SW 1271 (cell line): ENCODE measurements around the gene GMPPB.
"Not testable (repeated sequence)": the region's sequence is repeated elsewhere in the genome, so short reads cannot be mapped to it uniquely, and the experiment has no call there.

ENCODE experiments used
- DNase-seq, 2 experiments: peaks; one replicate each; lab custom pipeline; 2025; lab: John Stamatoyannopoulos, UW

GMPPB gene

DNA sequence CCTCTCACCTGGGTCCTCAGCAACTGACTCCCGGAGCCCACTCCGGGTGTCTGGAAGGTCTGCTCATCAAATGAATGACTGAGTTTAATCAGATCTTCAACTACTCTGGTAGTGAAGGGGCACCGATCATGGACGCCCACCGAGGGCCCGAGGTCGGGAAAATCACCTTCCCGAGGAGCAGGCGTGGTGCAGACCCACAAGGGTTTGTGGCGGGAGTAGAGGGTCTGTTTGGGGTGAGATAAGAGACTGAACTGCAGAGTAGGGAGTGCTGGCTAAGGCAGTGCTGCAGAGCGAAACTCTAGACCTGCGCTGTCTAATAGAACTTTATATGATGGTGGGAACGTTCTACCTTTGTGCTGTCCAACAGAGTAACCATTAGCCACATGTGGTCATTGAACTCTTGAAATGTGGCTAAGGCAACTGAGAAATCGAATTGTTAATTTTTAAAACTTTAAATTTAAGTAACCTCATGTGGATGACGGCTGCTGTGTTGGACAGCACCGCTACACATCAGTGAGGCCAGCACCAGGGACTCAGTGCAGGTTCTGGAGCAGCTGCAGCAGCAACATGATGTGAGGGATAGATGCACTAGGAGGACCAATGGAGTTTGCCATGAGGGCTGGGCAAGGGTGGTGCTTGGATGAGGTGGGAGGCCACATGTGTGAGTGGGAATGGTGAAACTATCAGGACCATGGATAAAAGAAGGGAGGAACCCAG lies 33.7 kb downstream of the GMPPB start:
- DNase-seq, result not testable (repeated sequence)

DNA sequence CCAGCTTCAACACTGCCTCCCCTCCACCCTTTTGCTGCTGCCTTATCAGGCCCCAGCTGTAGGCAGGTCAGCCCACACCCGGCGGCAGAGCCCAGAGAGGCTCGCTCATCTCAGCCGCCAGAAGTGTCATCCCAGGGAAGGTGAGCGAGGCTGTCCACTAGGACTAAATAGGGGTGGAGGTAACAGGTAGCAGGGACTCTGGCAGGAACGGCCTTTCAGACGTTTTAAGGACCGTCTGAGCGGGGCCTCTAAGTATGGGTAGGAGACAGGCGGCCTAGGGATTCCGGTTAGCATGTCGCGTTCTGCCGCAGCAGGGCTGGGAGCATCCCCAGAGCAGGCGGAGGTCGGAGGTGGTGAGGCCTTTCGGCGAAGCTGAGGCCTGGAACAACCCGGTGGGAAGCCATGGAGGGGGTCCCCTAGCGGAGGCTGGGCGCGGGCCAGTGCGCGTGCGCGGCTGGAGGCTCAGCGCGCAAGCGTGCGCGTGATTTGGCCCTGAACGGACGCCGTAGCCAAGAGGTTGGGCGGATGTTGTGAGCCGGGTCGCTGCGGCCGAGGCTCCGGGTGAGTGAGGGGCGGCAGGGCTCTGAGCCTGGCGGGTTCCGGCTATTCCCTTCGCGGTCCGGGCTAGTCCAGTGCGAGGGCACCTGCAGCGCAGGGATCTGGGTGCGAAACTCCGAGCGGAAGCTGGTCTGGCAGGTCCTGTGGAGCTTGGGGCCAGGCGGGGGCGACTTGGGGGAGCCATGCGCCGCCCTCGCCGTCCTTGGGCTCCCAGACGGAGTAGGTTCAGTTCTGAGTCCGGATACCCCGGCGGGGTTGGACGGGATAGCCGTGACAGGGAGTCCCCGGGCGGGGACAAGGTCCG lies 34.5 kb downstream of the GMPPB start, which contains the start of the genes MST1 and RNF123:
TSS of gene MST1 (minus strand) at position 429 of the 862 bp plus-strand sequence. CDS start 783 bp downstream, outside the sequence.
TSS of gene RNF123 (plus strand) at position 512 of the 862 bp plus-strand sequence. CDS start 1,609 bp downstream, outside the sequence.
- no peak for DNase-seq

GRCh38 chr3:49688338-49689045 lies 35.3 kb downstream of the GMPPB start:
- not testable (repeated sequence) for DNase-seq

DNA sequence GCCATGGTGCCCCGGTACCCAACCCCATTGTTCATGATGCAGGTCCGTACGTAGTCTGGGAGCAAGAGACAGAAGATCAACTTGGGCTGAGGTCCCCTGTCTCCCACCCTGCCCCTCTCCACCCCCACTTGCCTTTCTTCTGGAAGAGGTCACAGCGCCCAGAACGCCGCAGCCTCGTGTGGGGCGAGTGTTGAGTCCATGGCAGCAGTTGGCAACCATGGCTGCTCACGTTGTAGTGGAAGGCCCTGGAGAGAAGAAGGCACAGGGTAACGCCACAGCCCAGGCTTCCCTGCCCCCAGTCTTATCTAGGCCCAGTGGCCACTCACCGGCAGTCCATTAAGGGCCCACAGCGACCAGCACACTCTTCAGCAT lies 36.3 kb downstream of the GMPPB start:
- not testable (repeated sequence) for DNase-seq

GRCh38 chr3:49686769-49687423 lies 36.9 kb downstream of the GMPPB start:
- not testable (repeated sequence) for DNase-seq

- not testable (repeated sequence) for DNase-seq
Measured at GRCh38 chr3:49686346-49686745, 37.4 kb downstream of the GMPPB start.

- DNase-seq, result not testable (repeated sequence)
Measured at GRCh38 chr3:49685846-49686245, 37.9 kb downstream of the GMPPB start.

DNA sequence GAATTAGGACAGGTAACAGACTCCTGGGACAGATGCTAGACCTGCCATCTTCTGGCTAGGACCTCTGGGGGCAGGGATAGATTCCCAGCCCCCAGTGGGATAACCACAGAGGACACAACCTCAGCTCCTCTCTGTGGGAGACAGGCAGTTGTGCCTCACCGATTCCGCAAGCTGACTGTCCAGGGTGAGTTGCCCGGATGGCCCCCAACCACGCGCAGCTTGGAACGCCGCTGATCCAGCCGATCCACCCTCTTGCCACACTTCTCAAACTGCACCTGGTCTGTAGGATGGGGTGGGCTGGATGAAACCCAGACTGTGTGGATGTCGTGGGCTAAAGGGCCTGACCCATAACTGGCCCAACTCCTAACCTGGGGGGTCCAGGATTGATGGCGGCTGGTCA lies 38.6 kb downstream of the GMPPB start:
- not testable (repeated sequence) for DNase-seq

GRCh38 chr3:49684453-49684852 lies 39.3 kb downstream of the GMPPB start:
- DNase-seq, result not testable (repeated sequence)

DNA sequence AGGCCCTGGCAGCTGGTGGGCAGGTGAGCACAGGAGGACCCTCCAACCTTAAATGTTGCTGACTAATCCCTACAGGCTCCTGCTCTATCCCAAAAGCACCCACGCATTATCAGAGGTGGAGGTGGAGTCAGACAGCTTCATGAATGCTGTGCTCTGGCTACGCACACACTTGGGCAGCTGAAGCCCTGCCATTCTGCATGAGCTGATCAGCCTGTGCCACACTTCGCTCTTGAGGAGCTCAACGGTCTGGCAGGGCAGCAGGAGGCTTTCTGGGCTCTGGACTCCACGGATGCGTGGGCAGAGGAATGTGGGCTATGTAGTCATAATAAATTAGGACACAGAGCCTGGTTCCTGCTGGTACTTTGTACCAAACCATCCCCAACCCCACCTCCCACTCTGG lies 40.6 kb downstream of the GMPPB start:
- no peak for DNase-seq

GRCh38 chr3:49681543-49681942 lies 42.2 kb downstream of the GMPPB start:
- no peak for DNase-seq

DNA sequence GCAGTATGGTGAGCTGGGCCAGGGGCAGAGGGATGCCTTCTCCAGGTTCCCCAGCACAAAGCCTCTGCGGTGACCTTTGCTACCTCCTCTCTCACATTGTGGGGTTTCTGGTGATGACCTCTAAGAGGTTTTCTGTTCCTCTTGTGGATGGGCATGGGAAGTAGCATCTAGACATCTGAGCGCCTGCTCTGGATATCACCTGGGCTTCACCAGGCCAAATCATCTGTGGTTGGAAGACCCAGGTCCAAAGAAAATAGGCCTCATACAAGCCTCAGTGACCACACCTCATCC lies 42.6 kb downstream of the GMPPB start:
- DNase-seq, result no peak

- DNase-seq, result no peak
Measured at GRCh38 chr3:49680493-49681231, 43.1 kb downstream of the GMPPB start.

DNA sequence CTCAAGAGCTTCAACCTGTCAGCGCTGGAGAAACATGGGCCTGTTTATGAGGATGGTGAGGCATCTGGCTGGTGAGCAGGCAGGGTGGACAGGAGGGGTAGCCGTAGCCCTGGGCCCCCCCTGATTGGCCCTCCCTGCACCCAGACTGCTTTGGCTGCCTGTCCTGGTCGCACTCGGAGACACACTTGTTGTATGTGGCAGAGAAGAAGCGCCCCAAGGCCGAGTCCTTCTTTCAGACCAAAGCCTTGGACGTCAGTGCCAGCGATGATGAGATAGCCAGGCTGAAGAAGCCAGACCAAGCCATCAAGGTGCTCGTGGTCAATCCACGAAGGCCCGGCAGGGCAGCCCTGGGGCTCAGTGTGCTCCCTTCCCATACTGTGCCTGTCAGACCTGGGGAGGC lies 47.8 kb downstream of the GMPPB start:
- no peak for DNase-seq

DNA sequence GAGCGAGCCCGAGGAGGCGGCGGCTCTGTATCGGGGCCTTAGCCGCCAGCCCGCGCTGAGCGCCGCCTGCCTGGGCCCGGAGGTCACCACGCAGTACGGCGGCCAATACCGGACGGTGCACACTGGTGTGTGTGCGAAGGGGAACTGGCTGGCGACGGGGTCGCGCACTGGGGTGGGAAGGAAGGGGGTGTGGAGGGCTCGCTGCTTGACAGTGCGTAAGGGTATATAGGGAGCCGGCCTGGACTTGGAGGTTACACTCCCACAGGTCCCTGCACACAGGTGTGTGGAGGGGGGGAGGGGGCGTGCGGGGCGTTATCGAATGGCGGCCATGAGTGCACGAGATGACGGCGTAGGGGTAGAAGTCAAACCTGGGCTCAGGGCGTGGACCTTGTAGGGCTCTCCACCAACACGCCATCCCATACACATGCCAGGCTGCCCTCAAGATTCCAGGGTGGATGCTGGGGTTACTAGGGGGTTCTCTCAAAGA lies 49.2 kb downstream of the GMPPB start:
- no peak for DNase-seq

GRCh38 chr3:49673715-49674496 lies 49.8 kb downstream of the GMPPB start, which contains the start of gene APEH:
APEH (plus strand) TSS chr3:49674351; CDS start chr3:49674402, 51 bp downstream.
- no peak for DNase-seq

DNA sequence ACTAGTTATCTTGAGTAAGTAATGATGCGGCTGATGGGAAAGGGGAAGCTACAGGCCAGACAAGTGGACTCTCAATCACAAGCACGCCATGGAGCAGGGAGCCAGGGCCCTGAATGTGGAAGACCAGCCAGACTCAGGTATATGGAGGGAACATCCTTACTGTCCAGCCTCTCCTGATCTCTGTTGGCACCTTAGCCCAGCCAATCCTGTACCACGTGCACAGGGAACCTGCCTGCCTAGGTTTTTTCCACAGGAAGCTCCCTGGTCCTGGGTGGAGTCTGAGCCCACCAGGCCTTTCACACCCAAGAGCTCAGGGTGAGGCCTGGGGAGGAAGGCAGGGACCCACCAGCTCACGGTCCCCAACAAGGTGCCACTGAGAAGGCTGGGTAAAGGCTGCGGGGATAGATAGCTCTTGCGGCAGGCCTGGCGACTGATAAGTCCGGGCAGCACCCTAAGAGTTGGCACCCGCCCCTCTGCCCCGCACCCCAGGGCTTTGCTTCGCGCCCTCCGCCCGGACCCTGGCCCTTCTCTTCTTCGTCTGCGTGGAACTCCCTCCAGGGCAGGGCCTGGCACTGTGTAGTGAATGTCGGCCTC lies 50.5 kb downstream of the GMPPB start:
- no peak for DNase-seq

- DNase-seq, result no peak
Measured at GRCh38 chr3:49671291-49672288, 52.2 kb downstream of the GMPPB start.

GRCh38 chr3:49670940-49671290 lies 52.8 kb downstream of the GMPPB start:
- DNase-seq, result no peak
